D721Med (cell line): ENCODE data around the gene ZNF511.

ENCODE experiments used
- DNase-seq: peaks from one replicate; pipeline ENCODE4 v3.0.0; 2011; ENCODE audit warnings: low spot score; ENCODE audit not compliant: insufficient read length
- FAIRE-seq: peaks from 2 replicates; lab custom pipeline; 2011; peaks lifted over from hg19 to GRCh38; lab: Jason Lieb, UNC
- TF ChIP-seq, protein P1 (sequence below): IDR thresholded peaks from 2 replicates; pipeline ENCODE4 v1.5.1; 2012; ENCODE audit warnings: mild to moderate bottlenecking, control low read depth; ENCODE audit not compliant: insufficient read depth; ENCODE audit errors: missing control alignments

ZNF511 gene

DNA sequence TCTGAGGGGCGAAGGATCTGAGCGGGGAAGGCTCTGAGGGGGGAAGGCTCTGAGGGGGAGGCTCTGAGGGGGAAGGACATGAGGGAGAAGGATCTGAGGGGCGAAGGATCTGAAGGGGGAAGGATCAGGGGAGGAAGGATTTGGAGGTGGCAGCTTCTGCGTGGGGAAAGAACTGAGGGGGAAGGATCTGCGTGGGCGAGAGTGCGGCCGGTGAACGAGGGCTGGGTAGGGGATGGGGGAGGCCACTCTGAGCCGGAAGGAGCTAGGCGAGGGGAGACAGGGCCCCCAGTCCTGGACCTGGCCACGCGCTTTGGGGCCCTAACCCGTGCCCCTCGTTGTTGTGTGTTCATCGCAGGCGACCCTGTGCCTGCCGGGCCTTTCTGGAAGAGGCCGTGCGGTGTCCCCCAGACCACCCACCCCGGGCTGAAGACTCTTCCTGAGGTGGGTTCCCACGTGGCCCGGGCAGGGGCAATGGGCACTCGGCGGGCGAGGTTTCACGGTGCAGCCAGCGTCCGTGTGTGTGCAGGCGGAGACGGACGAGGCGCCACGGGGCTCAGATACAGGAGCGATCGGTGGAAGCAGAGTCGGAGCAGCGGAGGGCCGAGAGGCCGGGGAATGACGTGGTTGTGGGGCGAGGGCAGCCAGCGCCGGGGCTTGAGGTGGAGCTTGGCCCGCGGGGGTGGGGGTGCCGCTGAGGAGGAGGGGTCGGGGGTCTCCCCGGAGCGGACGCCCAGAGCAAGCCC, 26.0 kb downstream of the ZNF511 start:
- TF ChIP-seq, protein P1, sequence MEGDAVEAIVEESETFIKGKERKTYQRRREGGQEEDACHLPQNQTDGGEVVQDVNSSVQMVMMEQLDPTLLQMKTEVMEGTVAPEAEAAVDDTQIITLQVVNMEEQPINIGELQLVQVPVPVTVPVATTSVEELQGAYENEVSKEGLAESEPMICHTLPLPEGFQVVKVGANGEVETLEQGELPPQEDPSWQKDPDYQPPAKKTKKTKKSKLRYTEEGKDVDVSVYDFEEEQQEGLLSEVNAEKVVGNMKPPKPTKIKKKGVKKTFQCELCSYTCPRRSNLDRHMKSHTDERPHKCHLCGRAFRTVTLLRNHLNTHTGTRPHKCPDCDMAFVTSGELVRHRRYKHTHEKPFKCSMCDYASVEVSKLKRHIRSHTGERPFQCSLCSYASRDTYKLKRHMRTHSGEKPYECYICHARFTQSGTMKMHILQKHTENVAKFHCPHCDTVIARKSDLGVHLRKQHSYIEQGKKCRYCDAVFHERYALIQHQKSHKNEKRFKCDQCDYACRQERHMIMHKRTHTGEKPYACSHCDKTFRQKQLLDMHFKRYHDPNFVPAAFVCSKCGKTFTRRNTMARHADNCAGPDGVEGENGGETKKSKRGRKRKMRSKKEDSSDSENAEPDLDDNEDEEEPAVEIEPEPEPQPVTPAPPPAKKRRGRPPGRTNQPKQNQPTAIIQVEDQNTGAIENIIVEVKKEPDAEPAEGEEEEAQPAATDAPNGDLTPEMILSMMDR, result no peak
- DNase-seq (no peak), FAIRE-seq (no peak)

DNA sequence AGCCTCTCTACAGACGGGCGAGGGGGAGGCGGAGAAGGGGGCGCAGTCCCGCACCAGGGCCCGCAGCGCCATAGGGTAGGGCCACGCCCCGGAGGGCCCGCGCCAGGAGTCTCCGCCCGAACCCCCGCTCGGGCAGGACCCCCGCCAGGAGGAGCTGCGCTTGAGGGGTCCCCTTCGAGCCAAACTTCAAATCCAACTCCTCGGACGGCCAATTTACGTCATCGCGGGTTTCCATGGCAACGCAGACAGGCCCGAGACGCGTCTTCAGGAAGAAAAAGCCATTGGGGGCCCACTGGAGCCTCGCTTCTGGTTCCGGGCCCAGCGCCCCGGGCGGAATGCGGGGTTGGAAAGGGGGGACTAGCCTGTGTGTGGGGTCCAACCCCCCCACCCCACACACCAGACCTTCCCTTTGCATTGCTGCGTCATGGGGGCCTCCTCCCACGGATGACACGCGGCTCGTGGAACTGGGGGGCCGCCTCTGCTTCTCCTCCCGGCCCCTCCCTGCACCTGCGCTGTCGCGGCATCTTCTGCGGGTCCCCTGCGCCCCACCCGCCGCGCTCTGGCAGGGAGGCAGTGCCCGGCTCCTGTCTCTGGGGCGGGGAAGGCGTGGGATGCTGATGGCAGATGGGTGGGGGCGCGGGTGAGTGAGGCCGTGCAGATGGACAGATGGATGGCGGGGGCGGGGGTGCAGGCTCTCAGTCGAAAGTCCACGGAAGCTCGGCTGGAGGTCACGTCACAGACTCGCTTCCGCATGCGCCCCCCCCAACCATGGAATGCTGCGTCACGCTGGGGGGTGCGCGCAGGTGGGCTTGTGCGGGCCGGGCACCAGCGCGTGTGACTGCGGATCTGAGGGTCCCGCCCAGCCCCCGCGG, 26.8 kb downstream of the ZNF511 start:
- no peak for DNase-seq

DNA sequence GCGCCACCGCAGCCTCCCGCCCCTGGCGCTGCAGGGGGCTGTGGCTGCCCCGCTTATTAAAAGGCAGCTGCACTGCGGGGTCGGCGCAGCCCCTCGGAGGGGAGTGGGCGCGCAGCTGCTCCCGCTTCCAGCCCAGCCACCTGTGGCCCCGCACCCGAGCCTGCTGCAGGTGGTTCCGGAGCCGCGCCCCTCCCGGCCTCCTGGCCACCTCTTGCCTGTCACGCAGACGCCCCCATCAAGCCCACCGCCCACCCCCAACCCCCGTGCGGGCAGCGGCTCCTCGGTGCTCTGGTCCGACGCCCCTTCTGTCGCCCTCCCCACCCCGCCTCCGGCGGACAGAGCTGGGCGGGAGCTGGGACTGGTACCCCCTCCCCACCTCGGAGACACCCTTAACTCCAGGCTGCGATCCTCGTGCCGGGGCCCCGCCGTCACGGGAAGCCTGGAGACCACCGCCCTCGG, 27.4 kb downstream of the ZNF511 start:
- no peak for FAIRE-seq
- DNase-seq, result no peak
- TF ChIP-seq, protein P1, result no peak

More for the DNA sequence above, 26.8 kb downstream of the ZNF511 start:
- TF ChIP-seq, protein P1, result no peak
- no peak for FAIRE-seq

DNA sequence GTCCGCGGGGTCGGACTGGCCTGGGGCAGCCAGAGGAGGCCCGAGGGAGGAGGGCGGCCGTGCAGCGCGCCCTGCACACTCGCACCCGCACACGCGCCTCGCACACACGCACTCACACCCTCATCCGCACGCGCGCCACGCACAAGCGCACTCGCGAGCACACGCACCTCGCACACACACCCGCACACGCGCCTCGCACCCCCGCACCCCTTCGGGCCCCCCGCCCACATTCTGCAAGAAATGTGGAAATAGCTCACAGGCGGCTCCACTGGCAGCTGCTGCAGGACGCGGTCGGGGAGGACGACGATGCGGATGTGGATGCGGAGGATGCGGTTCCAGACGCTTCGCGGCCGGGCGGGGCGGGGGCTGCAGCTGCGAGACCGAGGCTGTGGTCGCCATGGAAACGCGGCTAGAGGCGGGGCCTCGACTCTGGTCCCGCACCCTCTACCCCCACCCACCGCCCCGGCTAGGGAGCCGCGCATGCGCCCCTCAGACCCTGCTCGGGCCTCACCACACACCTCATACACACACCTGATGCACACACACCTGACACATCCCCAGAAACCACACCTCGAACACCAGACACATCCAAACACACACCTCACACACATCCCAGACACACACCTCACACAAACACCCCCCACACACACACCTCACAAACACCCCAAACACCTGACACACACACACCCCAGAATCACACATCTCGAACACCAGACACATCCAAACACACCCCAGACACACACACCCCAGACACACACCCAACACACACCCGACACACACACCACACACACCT, 28.1 kb downstream of the ZNF511 start, which contains the start of gene CALY:
CALY (minus strand) TSS at position 320 of the 793 bp plus-strand sequence. CDS start 7,907 bp downstream, outside the sequence.
- TF ChIP-seq, protein P1, result no peak
- peak; percentile 60 for DNase-seq
- FAIRE-seq, result no peak

DNA sequence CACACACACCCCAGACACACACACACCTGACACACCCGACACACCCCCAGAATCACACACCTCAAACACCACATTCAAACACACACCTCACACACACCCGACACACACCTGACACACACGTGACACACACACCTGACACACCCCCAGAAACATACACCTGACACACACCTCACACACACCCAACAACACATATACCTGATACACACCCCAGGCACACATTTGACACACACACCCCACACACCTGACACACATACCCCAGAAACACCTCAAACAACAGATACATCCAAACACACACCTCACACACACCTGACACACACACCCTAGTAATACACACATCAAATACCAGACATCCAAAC, 28.6 kb downstream of the ZNF511 start:
- no peak for FAIRE-seq
- TF ChIP-seq, protein P1, result no peak
- DNase-seq, result no peak

DNA sequence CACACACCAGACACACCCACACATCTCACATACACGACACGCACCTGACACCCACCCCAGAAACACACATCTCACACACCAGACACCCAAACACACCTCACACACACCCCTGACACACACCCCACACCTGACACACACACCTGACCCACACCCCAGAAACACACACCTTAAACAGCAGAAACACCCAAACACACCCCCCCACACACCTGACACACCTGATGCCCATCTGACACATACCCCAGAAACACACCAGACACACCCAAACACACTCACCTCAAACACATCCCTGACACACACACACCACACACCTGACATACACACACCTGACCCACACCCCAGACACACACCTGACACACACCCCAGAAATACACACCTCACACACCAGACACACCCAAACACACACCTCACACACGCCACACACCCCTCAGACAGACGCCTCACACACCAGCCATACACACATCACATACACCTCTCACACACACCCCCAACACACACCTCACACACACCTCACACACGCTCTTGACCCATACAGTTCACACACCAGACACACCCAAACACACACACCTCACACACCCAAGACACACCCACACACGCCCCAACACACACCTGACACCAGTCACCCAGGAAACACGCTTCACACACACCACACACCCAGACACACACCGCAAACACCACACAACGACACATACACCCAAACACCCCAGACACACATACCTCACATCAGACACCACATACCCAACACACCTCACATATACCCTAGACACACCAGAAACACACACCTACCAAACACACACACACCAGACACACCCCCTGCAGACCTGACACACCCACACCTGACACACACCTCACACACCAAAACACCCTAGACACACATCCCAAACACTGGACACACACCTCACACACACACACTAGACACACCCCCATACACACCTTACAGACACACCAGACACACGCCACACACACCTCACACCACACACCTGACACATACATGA, 29.7 kb downstream of the ZNF511 start:
- FAIRE-seq (no peak), DNase-seq (no peak)
- TF ChIP-seq, protein P1, result no peak
